ENCODE measurements around the gene KDM2A. TPM values are rescaled to one million over a fixed set of nuclear protein-coding genes. Genes with fewer than 3 reads are reported as not detected.

The KDM2A gene
- total and polyA plus RNA-seq, 2 donors from 2014 or later = 16.2 to 82.6 TPM

- Histone ChIP-seq H3K27me3 (ENCODE audit: control insufficient read depth, insufficient read depth, low read length) (no peaks in the 10 kb centered on the region), H3K4me1 (ENCODE audit: control insufficient read depth in 2 of 3, insufficient read depth in 2 of 3, low read depth in 1 of 3, low read length in 3 of 3) (peaks cover 0 to 12% (median 2%) of the 10 kb centered on the region in 3 donors), H3K9ac (ENCODE audit: low read length in 3 of 3) (no peak overlapping the region), H3K9me3 (ENCODE audit: control insufficient read depth in 2 of 3, insufficient read depth in 1 of 3, low read length in 3 of 3) (no peaks in the 10 kb centered on the region), H3K4me3 (ENCODE audit: low read length in 3 of 3) (no peak overlapping the region), H3K27ac (ENCODE audit: low read depth in 2 of 2, low read length in 2 of 2) (no peak overlapping the region), H3K36me3 (ENCODE audit: control insufficient read depth in 2 of 3, insufficient read depth in 3 of 3, low read length in 3 of 3) (no peaks in the 10 kb centered on the region)
- DNase-seq = no peak
- intact Hi-C loops (cut with DNase I) = no loop called here
- TF ChIP-seq, protein P1, sequence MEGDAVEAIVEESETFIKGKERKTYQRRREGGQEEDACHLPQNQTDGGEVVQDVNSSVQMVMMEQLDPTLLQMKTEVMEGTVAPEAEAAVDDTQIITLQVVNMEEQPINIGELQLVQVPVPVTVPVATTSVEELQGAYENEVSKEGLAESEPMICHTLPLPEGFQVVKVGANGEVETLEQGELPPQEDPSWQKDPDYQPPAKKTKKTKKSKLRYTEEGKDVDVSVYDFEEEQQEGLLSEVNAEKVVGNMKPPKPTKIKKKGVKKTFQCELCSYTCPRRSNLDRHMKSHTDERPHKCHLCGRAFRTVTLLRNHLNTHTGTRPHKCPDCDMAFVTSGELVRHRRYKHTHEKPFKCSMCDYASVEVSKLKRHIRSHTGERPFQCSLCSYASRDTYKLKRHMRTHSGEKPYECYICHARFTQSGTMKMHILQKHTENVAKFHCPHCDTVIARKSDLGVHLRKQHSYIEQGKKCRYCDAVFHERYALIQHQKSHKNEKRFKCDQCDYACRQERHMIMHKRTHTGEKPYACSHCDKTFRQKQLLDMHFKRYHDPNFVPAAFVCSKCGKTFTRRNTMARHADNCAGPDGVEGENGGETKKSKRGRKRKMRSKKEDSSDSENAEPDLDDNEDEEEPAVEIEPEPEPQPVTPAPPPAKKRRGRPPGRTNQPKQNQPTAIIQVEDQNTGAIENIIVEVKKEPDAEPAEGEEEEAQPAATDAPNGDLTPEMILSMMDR (IDR thresholded peaks at IDR 0.05; ENCODE audit: borderline replicate concordance, extremely low read depth, insufficient read depth) = no peak
- no peak for FAIRE-seq
Observed at GRCh38 chr11:67307545-67308001, 188.5 kb downstream of the KDM2A start.

Other genes with a start within 250 kb of the KDM2A start
- gene PC, start 160.9 kb upstream of the KDM2A start, total RNA-seq = 20.8 TPM
- gene PC, start 160.9 kb upstream of the KDM2A start, polyA plus RNA-seq (ENCODE audit: insufficient read depth, low read depth, low replicate concordance) = 95.2 TPM
- not detected for gene C11orf86, start 144.0 kb upstream of the KDM2A start, total RNA-seq
- 0.92 TPM for gene C11orf86, start 144.0 kb upstream of the KDM2A start, polyA plus RNA-seq (ENCODE audit: insufficient read depth, low read depth, low replicate concordance)
- gene SYT12, start 96.1 kb upstream of the KDM2A start, total RNA-seq = 4.2 TPM
- 0.13 TPM for gene SYT12, start 96.1 kb upstream of the KDM2A start, polyA plus RNA-seq (ENCODE audit: insufficient read depth, low read depth, low replicate concordance)
- 20.9 TPM for gene RHOD, start 62.4 kb upstream of the KDM2A start, total RNA-seq
- 50.2 TPM for gene RHOD, start 62.4 kb upstream of the KDM2A start, polyA plus RNA-seq (ENCODE audit: insufficient read depth, low read depth, low replicate concordance)
- 80.8 TPM for gene GRK2, start 147.2 kb downstream of the KDM2A start, total RNA-seq
- 28.2 TPM for gene GRK2, start 147.2 kb downstream of the KDM2A start, polyA plus RNA-seq (ENCODE audit: insufficient read depth, low read depth, low replicate concordance)
- 68.3 TPM for gene ANKRD13D, start 170.0 kb downstream of the KDM2A start, total RNA-seq
- gene ANKRD13D, start 170.0 kb downstream of the KDM2A start, polyA plus RNA-seq (ENCODE audit: insufficient read depth, low read depth, low replicate concordance) = 21.9 TPM
- 68.9 TPM for gene SSH3, start 184.3 kb downstream of the KDM2A start, total RNA-seq
- gene SSH3, start 184.3 kb downstream of the KDM2A start, polyA plus RNA-seq (ENCODE audit: insufficient read depth, low read depth, low replicate concordance) = 25.0 TPM
- 54.4 TPM for gene POLD4, start 234.3 kb downstream of the KDM2A start, total RNA-seq
- gene POLD4, start 234.3 kb downstream of the KDM2A start, polyA plus RNA-seq (ENCODE audit: insufficient read depth, low read depth, low replicate concordance) = 174 TPM